H1 (cell line): ENCODE results near the gene SLC7A14. TPM values are rescaled to one million over a fixed set of nuclear protein-coding genes. Genes with fewer than 3 reads are reported as not detected.

ENCODE experiments used
- KDM4A ChIP-seq: IDR thresholded peaks from one replicate; pipeline ENCODE4 v1.7.1; 2012; ENCODE audit warnings: low read depth, mild to moderate bottlenecking, moderate library complexity, low read length, inconsistent platforms; ENCODE audit not compliant: severe bottlenecking
- POU5F1 ChIP-seq: IDR thresholded peaks from 2 replicates; pipeline ENCODE4 v1.6.1; 2011; ENCODE audit warnings: low read depth, mild to moderate bottlenecking, low read length, moderate library complexity
- polyA plus RNA-seq, 7 experiments: library from polyadenylated mRNA; depleted of rRNA in 3 of 7; stranded (reverse) in 5 of 7; unstranded in 2 of 7; fragments of >200 nt in 5 of 7; fragments of 200-250 nt in 2 of 7; gene quantifications; 1 replicate in 5 of 7; 2 replicates in 1 of 7; 4 replicates in 1 of 7; pipeline versions ENCODE4 v1.2.1 to v1.2.3, GENCODE V29; 2011 to 2013; ENCODE audit warnings: missing spikeins in 2 of 7, mixed read lengths in 2 of 7
- total RNA-seq: library from RNA; stranded (reverse); fragmentation: NEBNext Ultra II Directional; extraction: Animal tissue kit (Norgen Biotek cat#: 25700); gene quantifications from 2 replicates; pipeline ENCODE4 v1.2.1, GENCODE V29; 2021

SLC7A14 gene
- total and polyA plus RNA-seq, 2 of the 8 experiments (the other 6 are each of a cell fraction or from before 2014, with no cell fraction given) = 0.21 to 0.95 TPM

DNA sequence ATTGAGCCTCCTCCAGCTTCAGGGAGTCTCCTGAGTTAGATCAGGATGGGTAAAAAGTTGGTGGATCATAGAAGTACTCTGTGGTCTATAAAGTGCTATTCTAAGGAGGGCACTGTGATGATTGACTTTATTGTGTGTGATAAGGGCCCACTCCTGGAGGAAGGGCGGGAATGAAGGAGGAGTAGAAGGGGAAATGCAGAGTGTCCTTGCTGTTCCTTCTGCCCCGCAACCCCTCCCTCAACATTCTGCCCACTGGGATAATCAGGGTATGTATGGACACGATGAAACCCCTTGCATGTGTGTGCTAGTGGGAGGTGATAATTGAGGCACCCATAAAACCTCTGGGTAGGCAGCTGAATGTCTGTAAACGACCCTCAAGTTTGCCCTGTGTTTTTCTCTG, 101.0 kb downstream of the SLC7A14 start (continued):
- TF ChIP-seq KDM4A = no peak
- TF ChIP-seq POU5F1 = no peak
